ENCODE data around the gene AJM1. TPM values are rescaled to one million over a fixed set of nuclear protein-coding genes. Genes with fewer than 3 reads are reported as not detected.
"Not testable (repeated sequence)": the region's sequence is repeated elsewhere in the genome, so short reads cannot be mapped to it uniquely, and the experiment has no call there.

Gene AJM1
- total RNA-seq, 2 donors from 2014 or later: 1.4 to 3.5 TPM

DNA sequence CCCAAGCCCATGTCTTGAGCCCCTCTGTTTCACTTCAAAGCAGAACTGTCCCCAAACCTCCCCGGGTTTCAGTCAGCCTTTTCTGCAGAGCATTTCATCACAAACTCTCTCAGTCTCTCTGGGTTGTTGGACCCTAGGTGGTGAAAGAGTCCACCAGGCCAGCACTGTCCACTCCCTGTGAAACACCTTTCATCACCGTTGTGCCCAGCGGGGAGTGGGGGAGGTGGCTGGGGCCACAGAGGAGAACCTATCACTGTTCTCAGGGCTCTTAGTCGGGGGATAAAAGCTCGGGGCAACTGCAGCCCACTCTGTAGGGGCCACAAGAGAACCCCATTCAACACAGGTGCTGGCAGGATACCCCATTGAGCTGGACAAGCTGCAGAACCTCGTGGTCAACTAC lies 40.0 kb upstream of the AJM1 start:
- TF ChIP-seq, protein P1, sequence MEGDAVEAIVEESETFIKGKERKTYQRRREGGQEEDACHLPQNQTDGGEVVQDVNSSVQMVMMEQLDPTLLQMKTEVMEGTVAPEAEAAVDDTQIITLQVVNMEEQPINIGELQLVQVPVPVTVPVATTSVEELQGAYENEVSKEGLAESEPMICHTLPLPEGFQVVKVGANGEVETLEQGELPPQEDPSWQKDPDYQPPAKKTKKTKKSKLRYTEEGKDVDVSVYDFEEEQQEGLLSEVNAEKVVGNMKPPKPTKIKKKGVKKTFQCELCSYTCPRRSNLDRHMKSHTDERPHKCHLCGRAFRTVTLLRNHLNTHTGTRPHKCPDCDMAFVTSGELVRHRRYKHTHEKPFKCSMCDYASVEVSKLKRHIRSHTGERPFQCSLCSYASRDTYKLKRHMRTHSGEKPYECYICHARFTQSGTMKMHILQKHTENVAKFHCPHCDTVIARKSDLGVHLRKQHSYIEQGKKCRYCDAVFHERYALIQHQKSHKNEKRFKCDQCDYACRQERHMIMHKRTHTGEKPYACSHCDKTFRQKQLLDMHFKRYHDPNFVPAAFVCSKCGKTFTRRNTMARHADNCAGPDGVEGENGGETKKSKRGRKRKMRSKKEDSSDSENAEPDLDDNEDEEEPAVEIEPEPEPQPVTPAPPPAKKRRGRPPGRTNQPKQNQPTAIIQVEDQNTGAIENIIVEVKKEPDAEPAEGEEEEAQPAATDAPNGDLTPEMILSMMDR (conservative IDR thresholded peaks at IDR 0.05): no peak
- Mint-ChIP-seq H3K27me3 (ENCODE audit: insufficient read depth) (peaks cover 25% of the 10 kb centered on the region), H3K4me1 (peaks cover 4% of the 10 kb centered on the region), H3K4me3 (no peak overlapping the region), H3K27ac (peak overlapping the region; percentile 17), H3K9me3 (no peaks in the 10 kb centered on the region), H3K36me3 (ENCODE audit: low read depth) (peaks cover 27% of the 10 kb centered on the region)
- Histone ChIP-seq H3K9me3 (ENCODE audit: control insufficient read depth, low read length) (no peaks in the 10 kb centered on the region), H3K9ac (ENCODE audit: extremely low read depth, low read length, poor library complexity, severe bottlenecking) (no peak overlapping the region), H3K27me3 (ENCODE audit: control insufficient read depth, insufficient read depth, low read length, poor library complexity, severe bottlenecking) (no peaks in the 10 kb centered on the region), H3K27ac (ENCODE audit: low read depth, low read length) (no peak overlapping the region), H3K4me3 (ENCODE audit: low read length) (no peak overlapping the region), H3K36me3 (ENCODE audit: control insufficient read depth, insufficient read depth, low read length) (peaks cover 13% of the 10 kb centered on the region), H3K4me1 (ENCODE audit: control insufficient read depth, insufficient read depth, low read length) (no peaks in the 10 kb centered on the region)
- no peak for DNase-seq
- 88 to 96% methylated on average over 6 of the region's 6 CpGs for WGBS, 2 experiments (ENCODE audit: insufficient coverage in 1 of 2, insufficient read length in 1 of 2)

DNA sequence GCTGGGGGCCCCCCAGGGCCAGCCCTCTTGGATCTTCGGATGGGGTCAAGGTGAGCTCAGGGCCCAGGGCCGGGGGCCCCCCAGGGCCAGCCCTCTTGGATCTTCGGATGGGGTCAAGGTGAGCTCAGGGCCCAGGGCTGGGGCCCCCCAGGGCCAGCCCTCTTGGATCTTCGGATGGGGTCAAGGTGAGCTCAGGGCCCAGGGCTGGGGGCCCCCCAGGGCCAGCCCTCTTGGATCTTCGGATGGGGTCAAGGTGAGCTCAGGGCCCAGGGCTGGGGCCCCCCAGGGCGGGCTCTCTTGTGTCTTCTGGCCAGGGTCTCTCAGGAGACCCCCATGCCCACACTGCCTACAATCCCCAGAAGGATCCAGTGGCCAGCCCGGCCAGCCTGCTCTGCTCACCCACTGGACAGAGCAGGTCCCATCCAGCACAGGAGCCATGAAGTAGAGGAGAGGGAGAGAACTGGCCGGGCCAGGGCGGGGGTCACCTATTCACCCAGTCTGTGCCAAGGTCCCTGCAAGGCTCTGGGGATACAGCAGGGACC lies 39.2 kb upstream of the AJM1 start:
- not testable (repeated sequence) for H3K27me3 ChIP-seq (ENCODE audit: control insufficient read depth, insufficient read depth, low read length, poor library complexity, severe bottlenecking)

DNA sequence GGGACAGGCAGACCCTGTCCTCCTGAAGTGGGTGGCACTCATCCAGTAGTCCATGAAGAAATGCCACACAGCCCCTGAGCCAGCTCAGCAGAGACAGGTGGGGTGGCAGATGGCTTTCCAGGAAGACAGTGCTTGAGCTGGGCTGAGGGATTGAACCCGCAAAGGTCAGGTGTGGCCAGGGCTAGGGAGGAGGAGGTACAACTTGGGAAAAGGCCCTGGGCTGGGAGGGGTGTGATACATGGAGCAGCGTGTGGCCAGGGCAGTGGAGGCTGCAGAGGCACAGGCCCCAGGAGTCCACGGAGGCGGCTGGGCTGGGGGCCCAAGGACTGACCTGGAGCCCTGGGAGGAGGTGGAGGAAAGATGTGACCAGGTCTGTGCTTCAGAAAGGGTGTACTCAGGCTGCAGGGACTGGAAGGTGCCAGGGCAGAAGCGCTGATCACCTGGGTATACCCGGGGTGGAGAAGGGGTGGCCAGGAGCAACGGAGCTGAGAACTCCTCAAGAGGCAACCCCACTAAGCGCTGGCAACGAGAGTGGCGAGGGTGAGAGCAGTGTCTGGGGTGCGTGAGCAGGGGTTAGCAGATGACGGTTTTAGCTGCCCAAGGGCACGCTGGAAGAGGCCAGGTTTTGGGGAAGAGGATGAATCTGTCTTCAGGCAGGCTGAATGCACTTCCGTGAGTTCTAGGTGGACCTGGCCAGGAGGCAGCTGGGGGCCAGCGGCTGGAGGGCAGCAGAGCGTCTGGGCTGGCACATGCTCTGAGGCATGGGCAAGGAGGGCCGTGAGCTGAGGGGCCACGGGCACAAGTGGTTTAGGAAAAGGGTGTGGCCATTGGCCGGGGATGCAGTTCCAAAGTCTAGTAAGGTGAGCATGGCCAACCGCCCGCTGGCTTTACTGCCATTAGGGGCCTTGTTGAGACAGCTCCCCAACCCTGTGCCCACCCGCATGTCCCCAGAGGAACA lies 38.4 kb upstream of the AJM1 start:
- TF ChIP-seq, protein P1 (conservative IDR thresholded peaks at IDR 0.05): no peak
- Histone ChIP-seq H3K4me1 (ENCODE audit: control insufficient read depth, insufficient read depth, low read length) (no peaks in the 10 kb centered on the region), H3K9me3 (ENCODE audit: control insufficient read depth, low read length) (no peaks in the 10 kb centered on the region), H3K4me3 (ENCODE audit: low read length) (no peak overlapping the region), H3K27ac (ENCODE audit: low read depth, low read length) (no peak overlapping the region), H3K27me3 (ENCODE audit: control insufficient read depth, insufficient read depth, low read length, poor library complexity, severe bottlenecking) (no peaks in the 10 kb centered on the region), H3K36me3 (ENCODE audit: control insufficient read depth, insufficient read depth, low read length) (peaks cover 13% of the 10 kb centered on the region), H3K9ac (ENCODE audit: extremely low read depth, low read length, poor library complexity, severe bottlenecking) (no peak overlapping the region)
- peaks cover 27% of the 10 kb centered on the region for H3K36me3 Mint-ChIP-seq (ENCODE audit: low read depth)
- H3K9me3 Mint-ChIP-seq: no peaks in the 10 kb centered on the region
- no peak overlapping the region for H3K4me3 Mint-ChIP-seq
- no peak overlapping the region for H3K27ac Mint-ChIP-seq
- WGBS, 2 experiments (ENCODE audit: insufficient coverage in 1 of 2, insufficient read length in 1 of 2): 95 to 97% methylated on average over 16 to 22 of the region's 22 CpGs
- H3K27me3 Mint-ChIP-seq (ENCODE audit: insufficient read depth): peaks cover 22% of the 10 kb centered on the region
- peaks cover 4% of the 10 kb centered on the region for H3K4me1 Mint-ChIP-seq
- DNase-seq: no peak

More for the DNA sequence above, 39.2 kb upstream of the AJM1 start:
- WGBS, 2 experiments (ENCODE audit: insufficient coverage in 1 of 2, insufficient read length in 1 of 2): 95 to 100% methylated on average over 2 to 8 of the region's 9 CpGs
- H3K4me3 ChIP-seq (ENCODE audit: low read length); H3K9ac ChIP-seq (ENCODE audit: extremely low read depth, low read length, poor library complexity, severe bottlenecking); H3K4me3 Mint-ChIP-seq; H3K4me1 Mint-ChIP-seq; H3K27ac ChIP-seq (ENCODE audit: low read depth, low read length); H3K27ac Mint-ChIP-seq; H3K4me1 ChIP-seq (ENCODE audit: control insufficient read depth, insufficient read depth, low read length); DNase-seq; H3K9me3 ChIP-seq (ENCODE audit: control insufficient read depth, low read length); H3K9me3 Mint-ChIP-seq: not testable (repeated sequence)
- peaks cover 13% of the 10 kb centered on the region for H3K36me3 ChIP-seq (ENCODE audit: control insufficient read depth, insufficient read depth, low read length)
- peaks cover 27% of the 10 kb centered on the region for H3K36me3 Mint-ChIP-seq (ENCODE audit: low read depth)
- H3K27me3 Mint-ChIP-seq (ENCODE audit: insufficient read depth): peaks cover 24% of the 10 kb centered on the region
